ENCODE measurements around the gene MRPL34. TPM values are rescaled to one million over a fixed set of nuclear protein-coding genes. Genes with fewer than 3 reads are reported as not detected.

MRPL34 gene
- total RNA-seq, 1 experiment from 2014 or later = 191 TPM

DNA sequence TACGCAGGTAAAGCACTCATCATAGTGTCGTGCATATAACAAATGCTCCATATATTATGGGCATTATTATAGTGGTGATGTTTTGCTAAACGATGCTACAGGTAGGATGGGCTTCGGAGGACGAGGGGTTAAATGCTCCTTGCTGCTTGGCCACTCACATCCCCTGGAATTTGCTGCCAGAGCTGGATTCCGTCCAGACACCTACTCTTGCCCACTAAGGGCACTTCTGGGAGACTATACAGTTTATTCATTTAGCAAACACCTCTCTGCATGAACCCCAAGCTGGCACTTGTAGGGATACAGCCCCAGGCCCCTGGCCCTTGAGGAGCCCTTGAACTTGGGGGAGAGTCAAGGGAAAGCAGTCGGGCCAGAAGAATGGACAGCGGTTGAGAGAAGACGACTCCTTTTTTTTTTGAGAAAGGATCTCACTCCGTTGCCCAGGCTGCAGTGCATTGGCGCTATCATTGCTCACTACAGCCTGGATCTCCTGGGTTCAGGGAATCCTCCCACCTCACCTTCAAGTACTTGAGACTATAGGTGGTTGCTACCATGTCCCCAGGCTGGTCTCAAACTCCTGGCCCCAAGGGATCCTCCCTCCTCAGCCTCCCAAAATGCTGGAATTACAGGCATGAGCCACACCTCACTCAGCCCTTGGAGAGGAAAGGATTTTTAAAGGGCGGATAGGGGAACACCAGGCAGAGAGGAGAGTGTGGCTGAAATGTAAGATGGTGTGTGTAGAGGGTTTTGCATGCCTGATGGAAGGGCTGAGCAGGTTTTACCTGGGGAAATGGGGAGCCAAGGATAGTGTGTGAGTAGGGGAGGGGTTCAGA is 1.1 kb upstream of the MRPL34 start:
- no peaks in the 10 kb centered on the region for H4K20me1 ChIP-seq (ENCODE audit: low read length)
- DNase-seq (no peak), ATAC-seq (no peak)
- ChIA-PET CTCF (interaction anchor here (0.6 to 1.2 kb wide), 8 partner anchors 8 to 742 kb away, joined by 3 to 8 read pairs (median 4); partner anchors contain the start of gene BABAM1), POLR2A (ENCODE audit: unreplicated experiment) (interaction anchor here (0.5 kb wide), 1 partner anchor 490 kb away, joined by 4 read pairs; the partner anchor contains the start of gene B3GNT3)
- H3K79me2 ChIP-seq (ENCODE audit: low read length) = peaks cover 40% of the 10 kb centered on the region
- no peaks in the 10 kb centered on the region for H3K27me3 ChIP-seq (ENCODE audit: low read length)
- TF ChIP-seq EZH2 (IDR thresholded peaks at IDR 0.05; ENCODE audit: low read length, unreplicated experiment) (no peak), EZH2phosphoT487 (IDR thresholded peaks at IDR 0.05; ENCODE audit: borderline replicate concordance, low read length) (no peak), CTCF (conservative IDR thresholded peaks at IDR 0.05; ENCODE audit: low read depth, low read length) (no peak)
- H3K36me3 ChIP-seq (ENCODE audit: low read depth, low read length) = no peaks in the 10 kb centered on the region
- peak overlapping the region; percentile 42 for H3K27ac ChIP-seq (ENCODE audit: low read length)
- H3K4me1 ChIP-seq (ENCODE audit: insufficient read depth, low read length) = peaks cover 22% of the 10 kb centered on the region
- no peak overlapping the region for H3K9ac ChIP-seq (ENCODE audit: low read length)
- H3F3A ChIP-seq (ENCODE audit: low read length, unreplicated experiment) = no peaks in the 10 kb centered on the region
- no peak overlapping the region; the same call in 1 of the 2 replicates for H3K4me3 ChIP-seq (ENCODE audit: low read length)
- intact Hi-C loops (cut with micrococcal nuclease) = loop anchor here (1.0 kb wide), 2 partner anchors 8 to 30 kb away; partner anchors contain the start of gene ANO8
- BruUV-seq (replicated peaks) = no TSS peak
- H2AFZ ChIP-seq (ENCODE audit: low read length) = no peak overlapping the region; the same call in 1 of the 2 replicates
- no peaks in the 10 kb centered on the region for H3K9me2 ChIP-seq (replicated peaks; ENCODE audit: low read length)
- no peaks in the 10 kb centered on the region for H3K9me3 ChIP-seq (ENCODE audit: low read length)
- peak overlapping the region; percentile 73 for H3K4me2 ChIP-seq (ENCODE audit: low read length)

GRCh38 chr19:17305216-17305516 is 506 bp upstream of the MRPL34 start:
- intact Hi-C loops (cut with micrococcal nuclease) = loop anchor here (1.0 kb wide), 2 partner anchors 9 to 29 kb away; partner anchors contain the start of gene ANO8
- ATAC-seq (no peak), DNase-seq (no peak)
- no peak for TF ChIP-seq EZH2phosphoT487 (IDR thresholded peaks at IDR 0.05; ENCODE audit: borderline replicate concordance, low read length)
- Histone ChIP-seq H3F3A (ENCODE audit: low read length, unreplicated experiment) (no peaks in the 10 kb centered on the region), H3K36me3 (ENCODE audit: low read depth, low read length) (no peaks in the 10 kb centered on the region), H3K9ac (ENCODE audit: low read length) (no peak overlapping the region), H3K4me1 (ENCODE audit: insufficient read depth, low read length) (peaks cover 24% of the 10 kb centered on the region), H2AFZ (ENCODE audit: low read length) (no peak overlapping the region; the same call in 1 of the 2 replicates), H3K4me2 (ENCODE audit: low read length) (peak overlapping the region; percentile 73), H3K9me3 (ENCODE audit: low read length) (no peaks in the 10 kb centered on the region), H4K20me1 (ENCODE audit: low read length) (no peaks in the 10 kb centered on the region), H3K27ac (ENCODE audit: low read length) (peak overlapping the region; percentile 42), H3K9me2 (replicated peaks; ENCODE audit: low read length) (no peaks in the 10 kb centered on the region), H3K79me2 (ENCODE audit: low read length) (peaks cover 46% of the 10 kb centered on the region), H3K27me3 (ENCODE audit: low read length) (no peaks in the 10 kb centered on the region), H3K4me3 (ENCODE audit: low read length) (no peak overlapping the region; the same call in 1 of the 2 replicates)
- ChIA-PET CTCF (interaction anchor here (0.6 to 1.2 kb wide), 8 partner anchors 8 to 741 kb away, joined by 3 to 8 read pairs (median 4); partner anchors contain the start of gene BABAM1), POLR2A (ENCODE audit: unreplicated experiment) (interaction anchor here (0.5 kb wide), 2 partner anchors 22 to 490 kb away, joined by 4 read pairs; partner anchors contain the start of gene B3GNT3)
- no TSS peak for BruUV-seq (replicated peaks)

- peak overlapping the region; percentile 90 for H3K9ac ChIP-seq (ENCODE audit: low read length)
- no peaks in the 10 kb centered on the region for H3K27me3 ChIP-seq (ENCODE audit: low read length)
- H4K20me1 ChIP-seq (ENCODE audit: low read length) = no peaks in the 10 kb centered on the region
- BruUV-seq (replicated peaks) = no TSS peak
- H3K4me1 ChIP-seq (ENCODE audit: insufficient read depth, low read length) = peaks cover 35% of the 10 kb centered on the region
- H3K36me3 ChIP-seq (ENCODE audit: low read depth, low read length) = no peaks in the 10 kb centered on the region
- H3K79me2 ChIP-seq (ENCODE audit: low read length) = peaks cover 57% of the 10 kb centered on the region
- TF ChIP-seq CTCF (conservative IDR thresholded peaks at IDR 0.05; ENCODE audit: low read depth, low read length) (no peak), EZH2 (IDR thresholded peaks at IDR 0.05; ENCODE audit: low read length, unreplicated experiment) (no peak)
- ChIA-PET CTCF (no interaction called here), POLR2A (ENCODE audit: unreplicated experiment) (interaction anchor here (0.6 kb wide), 1 partner anchor 11 kb away, joined by 15 read pairs; no protein-coding TSS in a partner anchor)
- H3K4me2 ChIP-seq (ENCODE audit: low read length) = peak overlapping the region; percentile 95
- ATAC-seq (no peak), DNase-seq (peak; percentile 33)
- intact Hi-C loops (cut with micrococcal nuclease) = no loop called here
- peak overlapping the region; percentile 89 for H3K4me3 ChIP-seq (ENCODE audit: low read length)
- no peaks in the 10 kb centered on the region for H3K9me2 ChIP-seq (replicated peaks; ENCODE audit: low read length)
- H3K9me3 ChIP-seq (ENCODE audit: low read length) = no peaks in the 10 kb centered on the region
- peak overlapping the region; percentile 74 for H3K27ac ChIP-seq (ENCODE audit: low read length)
- peak overlapping the region; percentile 92 for H2AFZ ChIP-seq (ENCODE audit: low read length)
- H3F3A ChIP-seq (ENCODE audit: low read length, unreplicated experiment) = no peaks in the 10 kb centered on the region
Observed at GRCh38 chr19:17306285-17306714, 628 bp downstream of the MRPL34 start.
